Trophoblast cell (in vitro differentiated cells and primary cell): Measurements from ENCODE around the gene ANKRD36.
"Not testable (repeated sequence)": the region's sequence is repeated elsewhere in the genome, so short reads cannot be mapped to it uniquely, and the experiment has no call there.

Source experiments
- DNase-seq, 2 donors: peaks; one replicate each; pipeline ENCODE4 v3.0.0-alpha.2; 2016
- H2AFZ ChIP-seq: 2 replicates; pipeline ENCODE4 v1.6.1; 2013; ENCODE audit warnings: low read length, moderate library complexity, mild to moderate bottlenecking; ENCODE audit not compliant: insufficient read depth, poor library complexity
- H2AK5ac ChIP-seq: 2 replicates; pipeline ENCODE4 v1.6.1; 2013; ENCODE audit warnings: mild to moderate bottlenecking, low read length
- H2BK120ac ChIP-seq: 2 replicates; pipeline ENCODE4 v1.6.1; 2013; ENCODE audit warnings: low read length, mild to moderate bottlenecking, moderate library complexity; ENCODE audit not compliant: insufficient read depth, poor library complexity
- H2BK12ac ChIP-seq: 2 replicates; pipeline ENCODE4 v1.6.1; 2013; ENCODE audit warnings: mild to moderate bottlenecking, low read length, moderate library complexity
- H2BK5ac ChIP-seq: 2 replicates; pipeline ENCODE4 v1.6.1; 2013; ENCODE audit warnings: low read length, low read depth, moderate library complexity, mild to moderate bottlenecking; ENCODE audit not compliant: poor library complexity
- H3K14ac ChIP-seq: 2 replicates; pipeline ENCODE4 v1.6.1; 2013; ENCODE audit warnings: mild to moderate bottlenecking, low read length
- H3K18ac ChIP-seq: 2 replicates; pipeline ENCODE4 v1.6.1; 2013; ENCODE audit warnings: mild to moderate bottlenecking, low read length
- H3K23ac ChIP-seq: 2 replicates; pipeline ENCODE4 v1.6.1; 2013; ENCODE audit warnings: low read length
- H3K27ac ChIP-seq: 2 replicates; pipeline ENCODE4 v1.5.1; 2013; ENCODE audit warnings: low read depth, mild to moderate bottlenecking, inconsistent platforms, low read length, moderate library complexity
- H3K27me3 ChIP-seq: 2 replicates; pipeline ENCODE4 v1.6.1; 2013; ENCODE audit warnings: inconsistent platforms, mild to moderate bottlenecking, low read length, moderate library complexity; ENCODE audit not compliant: insufficient read depth
- H3K36me3 ChIP-seq, 2 experiments: 1 replicate in 1 of 2; 2 replicates in 1 of 2; pipeline ENCODE4 v1.6.1; 2013; ENCODE audit warnings: low read length in 2 of 2, mild to moderate bottlenecking in 2 of 2, moderate library complexity in 1 of 2; ENCODE audit not compliant: insufficient read depth in 2 of 2, control insufficient read depth in 1 of 2
- H3K4ac ChIP-seq: 2 replicates; pipeline ENCODE4 v1.6.1; 2013; ENCODE audit warnings: low read depth, mild to moderate bottlenecking, low read length, moderate library complexity
- H3K4me1 ChIP-seq, 2 experiments: 1 replicate in 1 of 2; 2 replicates in 1 of 2; pipeline ENCODE4 v1.6.1; 2013; ENCODE audit warnings: low read length in 2 of 2, mild to moderate bottlenecking in 2 of 2, moderate library complexity in 1 of 2; ENCODE audit not compliant: insufficient read depth in 2 of 2, control insufficient read depth in 1 of 2
- H3K4me2 ChIP-seq: 2 replicates; pipeline ENCODE4 v1.6.1; 2013; ENCODE audit warnings: inconsistent platforms, mild to moderate bottlenecking, low read length, moderate library complexity
- H3K4me3 ChIP-seq: 2 replicates; pipeline ENCODE4 v1.5.1; 2013; ENCODE audit warnings: mild to moderate bottlenecking, low read depth, low read length, inconsistent platforms
- H3K79me1 ChIP-seq: one replicate; pipeline ENCODE4 v1.6.1; 2013; ENCODE audit warnings: low read length
- H3K79me2 ChIP-seq: 2 replicates; pipeline ENCODE4 v1.6.1; 2013; ENCODE audit warnings: low read length, mild to moderate bottlenecking; ENCODE audit not compliant: control insufficient read depth, insufficient read depth, poor library complexity
- H3K9ac ChIP-seq: 2 replicates; pipeline ENCODE4 v1.6.1; 2013; ENCODE audit warnings: mild to moderate bottlenecking, low read length
- H3K9me3 ChIP-seq: 2 replicates; pipeline ENCODE4 v1.6.1; 2013; ENCODE audit warnings: low read depth, mild to moderate bottlenecking, control low read depth, inconsistent platforms, low read length; ENCODE audit not compliant: insufficient read depth
- H4K12ac ChIP-seq: 2 replicates; pipeline ENCODE4 v1.6.1; 2013; ENCODE audit warnings: low read depth, mild to moderate bottlenecking, low read length, moderate library complexity
- H4K8ac ChIP-seq: 2 replicates; pipeline ENCODE4 v1.6.1; 2013; ENCODE audit warnings: low read depth, mild to moderate bottlenecking, low read length, moderate library complexity
- H4K91ac ChIP-seq: one replicate; pipeline ENCODE4 v1.6.1; 2013; ENCODE audit warnings: low read depth, mild to moderate bottlenecking, low read length, moderate library complexity
- WGBS: extraction: QIAGEN DNeasy Blood & Tissue Kit; methylation state at CpG from one replicate; pipeline ENCODE4 v1.1.7; 2013; ENCODE audit warnings: missing lambda C conversion rate; ENCODE audit not compliant: insufficient read length, insufficient coverage; ENCODE audit errors: extremely low coverage; 5-methylcytosine and 5-hydroxymethylcytosine counted together

The ANKRD36 gene

GRCh38 chr2:97168583-97168982 lies 55.6 kb downstream of the ANKRD36 start:
- not testable (repeated sequence) for H4K12ac ChIP-seq, H2AFZ ChIP-seq, H4K91ac ChIP-seq, H3K14ac ChIP-seq, H3K4me2 ChIP-seq, H2BK120ac ChIP-seq, H3K27me3 ChIP-seq, H3K18ac ChIP-seq, H4K8ac ChIP-seq, H3K4me1 ChIP-seq, H3K79me2 ChIP-seq, H2AK5ac ChIP-seq, DNase-seq, H3K27ac ChIP-seq, H3K23ac ChIP-seq, H3K4me3 ChIP-seq, H3K4ac ChIP-seq, H3K9me3 ChIP-seq, H3K9ac ChIP-seq, H2BK5ac ChIP-seq, H3K79me1 ChIP-seq, H3K36me3 ChIP-seq, H2BK12ac ChIP-seq
- WGBS, result no CpG with 5 or more reads among the region's 2 CpGs

- WGBS, result no CpG with 5 or more reads among the region's 1 CpG
- not testable (repeated sequence) for H2AK5ac ChIP-seq, H3K4me1 ChIP-seq, H3K27ac ChIP-seq, H3K14ac ChIP-seq, H3K4ac ChIP-seq, H3K36me3 ChIP-seq, H3K9ac ChIP-seq, H3K4me2 ChIP-seq, H2BK120ac ChIP-seq, H3K79me2 ChIP-seq, H3K27me3 ChIP-seq, DNase-seq, H2BK5ac ChIP-seq, H4K8ac ChIP-seq, H2BK12ac ChIP-seq, H3K9me3 ChIP-seq, H3K18ac ChIP-seq, H4K12ac ChIP-seq, H3K4me3 ChIP-seq, H2AFZ ChIP-seq, H3K79me1 ChIP-seq, H3K23ac ChIP-seq, H4K91ac ChIP-seq
Measured at GRCh38 chr2:97180391-97180790, 67.4 kb downstream of the ANKRD36 start.

GRCh38 chr2:97195349-97195748 lies 82.4 kb downstream of the ANKRD36 start:
- not testable (repeated sequence) for H4K12ac ChIP-seq, H3K36me3 ChIP-seq, H3K4me3 ChIP-seq, H3K9ac ChIP-seq, H3K14ac ChIP-seq, H2BK120ac ChIP-seq, H2AK5ac ChIP-seq, H4K91ac ChIP-seq, H3K23ac ChIP-seq, H3K4me2 ChIP-seq, H3K4ac ChIP-seq, H3K4me1 ChIP-seq, H2BK12ac ChIP-seq, H4K8ac ChIP-seq, H2BK5ac ChIP-seq, H2AFZ ChIP-seq, H3K9me3 ChIP-seq, DNase-seq, H3K79me1 ChIP-seq, H3K27ac ChIP-seq, H3K27me3 ChIP-seq, H3K79me2 ChIP-seq, H3K18ac ChIP-seq
- no CpG with 5 or more reads among the region's 1 CpG for WGBS

- H3K9me3 ChIP-seq, H4K12ac ChIP-seq, H2BK12ac ChIP-seq, H3K9ac ChIP-seq, H2AK5ac ChIP-seq, H3K79me2 ChIP-seq, H3K36me3 ChIP-seq, H3K4ac ChIP-seq, H3K27me3 ChIP-seq, H3K14ac ChIP-seq, H2AFZ ChIP-seq, H2BK5ac ChIP-seq, H2BK120ac ChIP-seq, H3K27ac ChIP-seq, H3K23ac ChIP-seq, H4K8ac ChIP-seq, DNase-seq, H3K18ac ChIP-seq, H3K4me2 ChIP-seq, H3K79me1 ChIP-seq, H3K4me1 ChIP-seq, H4K91ac ChIP-seq, H3K4me3 ChIP-seq: not testable (repeated sequence)
- no CpG with 5 or more reads among the region's 1 CpG for WGBS
Measured at GRCh38 chr2:97197251-97197650, 84.3 kb downstream of the ANKRD36 start.
